Esophagus muscularis mucosa (tissue), 4 donors: Measurements from ENCODE around the gene MRTFA.

Source experiments
- CTCF ChIP-seq, 3 experiments: fragments of 200-600 bp in 2 of 3; fragments of 450-650 bp in 1 of 3; sonication (generic) in 2 of 3; IDR thresholded peaks; one replicate each; pipeline ENCODE4 v1.5.1; 2017 to 2019; ENCODE audit warnings: antibody characterized with exemption in 3 of 3, mild to moderate bottlenecking in 2 of 3, moderate library complexity in 1 of 3
- EP300 ChIP-seq: sonication (generic); formaldehyde crosslinking; IDR thresholded peaks from one replicate; pipeline ENCODE4 v1.6.1; 2017; ENCODE audit warnings: antibody characterized with exemption
- POLR2A ChIP-seq: fragments of 450-650 bp; IDR thresholded peaks from one replicate; pipeline ENCODE4 v1.6.1; 2017; ENCODE audit warnings: antibody characterized with exemption, moderate library complexity, mild to moderate bottlenecking, low read depth
- POLR2AphosphoS5 ChIP-seq, 2 donors: sonication (generic); formaldehyde crosslinking; IDR thresholded peaks; one replicate each; pipeline ENCODE4 v1.6.1; 2017; ENCODE audit warnings: antibody characterized with exemption in 2 of 2

- TF ChIP-seq POLR2A (no peak), EP300 (no peak), CTCF (IDR thresholded peaks at IDR 0.05) (no peak), POLR2AphosphoS5 (IDR thresholded peaks at IDR 0.05) (no peak)
Observed at GRCh38 chr22:40583053-40583741, 53.3 kb downstream of the MRTFA start.
